RWPE2 (cell line): ENCODE data around the gene RHOU.

Source experiments
- ATAC-seq: fragments of 200-7000 bp; cut with Tn5 transposase; 3 replicates; pipeline ENCODE4 v1.9.1; 2021; ENCODE audit warnings: low read depth
- DNase-seq: peaks from one replicate; pipeline ENCODE4 v3.0.0-alpha.2; 2020; ENCODE audit warnings: low spot score
- H3K27ac ChIP-seq: fragments of 450-650 bp; 2 replicates; pipeline ENCODE4 v1.5.1; 2017; ENCODE audit warnings: mild to moderate bottlenecking; ENCODE audit not compliant: poor library complexity, severe bottlenecking
- H3K27me3 ChIP-seq: fragments of 250-450 bp; sonication (Bioruptor Pico); 2 replicates; pipeline ENCODE4 v1.5.1; 2021; ENCODE audit warnings: mild to moderate bottlenecking, moderate library complexity; ENCODE audit not compliant: insufficient read depth, poor library complexity, severe bottlenecking
- H3K36me3 ChIP-seq: fragments of 250-450 bp; sonication (Bioruptor Pico); 2 replicates; pipeline ENCODE4 v1.5.1; 2020; ENCODE audit warnings: low read depth, mild to moderate bottlenecking, moderate library complexity
- H3K4me1 ChIP-seq: fragments of 250-450 bp; sonication (Bioruptor Pico); 2 replicates; pipeline ENCODE4 v1.5.1; 2021; ENCODE audit warnings: mild to moderate bottlenecking, moderate library complexity; ENCODE audit not compliant: insufficient read depth, poor library complexity, severe bottlenecking
- H3K4me3 ChIP-seq: fragments of 250-450 bp; sonication (Bioruptor Pico); 2 replicates; pipeline ENCODE4 v1.5.1; 2021; ENCODE audit warnings: mild to moderate bottlenecking, moderate library complexity; ENCODE audit not compliant: severe bottlenecking
- H3K9me3 ChIP-seq: fragments of 250-450 bp; sonication (Bioruptor Pico); 2 replicates; pipeline ENCODE4 v1.5.1; 2021; ENCODE audit warnings: mild to moderate bottlenecking, moderate library complexity; ENCODE audit not compliant: severe bottlenecking
- TF ChIP-seq, protein P1 (sequence below): fragments of 450-650 bp; IDR thresholded peaks from one replicate; pipeline ENCODE4 v1.5.1; 2017; ENCODE audit warnings: mild to moderate bottlenecking, moderate library complexity; ENCODE audit not compliant: poor library complexity, severe bottlenecking

Gene RHOU

GRCh38 chr1:228745497-228745896, 10.2 kb downstream of the RHOU start:
- no peaks in the 10 kb centered on the region for H3K36me3 ChIP-seq
- no peak overlapping the region for H3K4me3 ChIP-seq
- no peak overlapping the region for H3K27ac ChIP-seq
- DNase-seq (no peak), ATAC-seq (no peak)
- no peaks in the 10 kb centered on the region for H3K4me1 ChIP-seq
- TF ChIP-seq, protein P1, sequence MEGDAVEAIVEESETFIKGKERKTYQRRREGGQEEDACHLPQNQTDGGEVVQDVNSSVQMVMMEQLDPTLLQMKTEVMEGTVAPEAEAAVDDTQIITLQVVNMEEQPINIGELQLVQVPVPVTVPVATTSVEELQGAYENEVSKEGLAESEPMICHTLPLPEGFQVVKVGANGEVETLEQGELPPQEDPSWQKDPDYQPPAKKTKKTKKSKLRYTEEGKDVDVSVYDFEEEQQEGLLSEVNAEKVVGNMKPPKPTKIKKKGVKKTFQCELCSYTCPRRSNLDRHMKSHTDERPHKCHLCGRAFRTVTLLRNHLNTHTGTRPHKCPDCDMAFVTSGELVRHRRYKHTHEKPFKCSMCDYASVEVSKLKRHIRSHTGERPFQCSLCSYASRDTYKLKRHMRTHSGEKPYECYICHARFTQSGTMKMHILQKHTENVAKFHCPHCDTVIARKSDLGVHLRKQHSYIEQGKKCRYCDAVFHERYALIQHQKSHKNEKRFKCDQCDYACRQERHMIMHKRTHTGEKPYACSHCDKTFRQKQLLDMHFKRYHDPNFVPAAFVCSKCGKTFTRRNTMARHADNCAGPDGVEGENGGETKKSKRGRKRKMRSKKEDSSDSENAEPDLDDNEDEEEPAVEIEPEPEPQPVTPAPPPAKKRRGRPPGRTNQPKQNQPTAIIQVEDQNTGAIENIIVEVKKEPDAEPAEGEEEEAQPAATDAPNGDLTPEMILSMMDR = no peak
- H3K27me3 ChIP-seq = peaks cover 4% of the 10 kb centered on the region
- H3K9me3 ChIP-seq = no peaks in the 10 kb centered on the region

DNA sequence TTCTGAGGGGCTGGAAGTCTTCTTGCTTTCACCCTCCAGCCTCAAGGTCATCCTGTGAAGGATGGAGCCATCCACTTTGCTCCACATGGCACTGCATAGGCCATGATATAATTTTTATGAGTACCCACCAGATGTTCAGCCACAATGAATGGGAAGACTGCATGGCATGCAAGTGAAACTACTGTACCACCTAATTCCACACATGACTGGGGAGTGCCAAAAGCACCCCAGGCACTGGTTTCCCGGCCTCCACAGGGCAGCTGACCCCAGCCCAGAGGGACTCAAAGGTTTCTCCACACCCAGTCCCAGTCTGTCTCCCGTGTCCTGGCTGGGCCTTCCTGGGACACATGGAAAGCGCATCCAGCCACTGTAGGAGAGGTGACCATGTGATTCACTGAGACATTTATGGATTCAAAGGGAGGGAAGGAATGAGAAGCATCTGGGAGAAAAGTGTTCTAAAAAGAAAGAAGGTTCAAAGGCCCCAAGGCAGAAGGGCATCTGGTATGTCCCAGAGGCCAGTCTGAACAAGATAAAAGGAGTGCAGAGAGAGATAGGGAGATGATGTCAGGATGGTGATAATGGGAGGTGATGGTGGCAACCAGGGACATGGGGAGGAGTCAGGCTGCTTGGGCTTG, 12.1 kb downstream of the RHOU start:
- H3K4me3 ChIP-seq = no peak overlapping the region
- TF ChIP-seq, protein P1 = no peak
- H3K27me3 ChIP-seq = peaks cover 4% of the 10 kb centered on the region
- no peak overlapping the region for H3K27ac ChIP-seq
- no peaks in the 10 kb centered on the region for H3K4me1 ChIP-seq
- H3K36me3 ChIP-seq = no peaks in the 10 kb centered on the region
- H3K9me3 ChIP-seq = no peaks in the 10 kb centered on the region
- DNase-seq (no peak), ATAC-seq (no peak)

DNA sequence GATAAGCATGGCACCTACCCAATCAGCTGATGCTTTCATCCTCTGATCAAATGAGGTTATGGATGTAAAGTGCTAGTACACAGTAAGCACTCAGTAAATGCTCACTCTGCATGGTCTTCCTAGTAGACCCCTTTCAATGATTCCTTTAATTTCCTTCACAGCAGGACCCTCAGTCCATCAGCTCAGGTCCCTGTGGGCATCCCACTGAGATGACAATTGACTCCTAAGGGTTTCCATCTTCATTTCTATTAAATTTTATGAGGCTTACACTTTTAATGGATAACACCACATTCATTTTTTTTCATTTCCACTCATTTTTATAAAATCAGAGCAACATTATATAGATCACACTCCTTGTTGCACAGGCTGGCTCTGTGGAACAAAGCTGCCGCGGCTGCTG, 12.8 kb downstream of the RHOU start:
- TF ChIP-seq, protein P1 = no peak
- DNase-seq = no peak
- Histone ChIP-seq H3K9me3 (no peaks in the 10 kb centered on the region), H3K27me3 (peaks cover 4% of the 10 kb centered on the region), H3K4me3 (no peak overlapping the region), H3K27ac (no peak overlapping the region), H3K36me3 (no peaks in the 10 kb centered on the region), H3K4me1 (no peaks in the 10 kb centered on the region)
- no peak for ATAC-seq

DNA sequence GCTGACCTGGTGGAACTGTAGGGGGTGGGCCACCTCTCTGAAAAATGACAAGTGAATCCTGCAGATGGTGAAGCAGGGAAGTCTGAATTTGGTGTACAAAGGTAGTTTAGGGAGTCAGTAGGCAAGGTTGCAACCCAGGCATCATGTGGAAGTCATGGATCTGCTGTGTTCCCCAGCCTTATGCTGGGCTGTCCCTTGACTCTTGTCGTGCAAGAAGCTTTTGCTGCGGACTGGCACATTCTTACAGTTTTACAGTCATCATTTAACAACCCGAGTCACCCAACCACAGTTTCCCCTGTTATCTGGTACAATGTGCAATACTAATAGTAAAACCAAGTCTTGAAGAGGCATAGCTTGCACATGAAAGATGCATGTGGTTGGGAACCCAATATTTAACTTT, 13.2 kb downstream of the RHOU start:
- no peak for DNase-seq
- no peaks in the 10 kb centered on the region for H3K36me3 ChIP-seq
- peaks cover 4% of the 10 kb centered on the region for H3K27me3 ChIP-seq
- TF ChIP-seq, protein P1 = no peak
- H3K9me3 ChIP-seq = no peaks in the 10 kb centered on the region
- H3K4me3 ChIP-seq = no peak overlapping the region
- H3K4me1 ChIP-seq = no peaks in the 10 kb centered on the region
- no peak overlapping the region for H3K27ac ChIP-seq
- no peak for ATAC-seq

DNA sequence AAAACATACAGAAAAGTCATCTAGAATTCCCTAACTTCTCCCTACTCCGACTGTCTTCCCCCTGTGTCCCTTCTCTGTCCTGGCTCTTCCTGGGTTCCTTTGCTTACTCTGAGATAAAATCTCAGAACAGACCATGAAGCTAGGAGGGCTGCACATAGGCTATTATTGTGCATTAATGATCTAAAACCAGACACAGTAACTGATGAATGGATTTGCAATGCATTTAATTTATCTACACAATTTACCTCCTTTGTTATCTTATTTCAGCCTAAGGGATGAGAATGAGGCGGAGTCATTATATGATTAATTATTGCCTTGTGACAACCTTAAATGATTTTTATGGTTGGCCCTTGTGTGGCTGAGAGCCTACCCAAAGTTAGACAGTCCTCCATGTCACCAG, 14.5 kb downstream of the RHOU start:
- no peak for DNase-seq
- H3K9me3 ChIP-seq = no peaks in the 10 kb centered on the region
- H3K27ac ChIP-seq = no peak overlapping the region
- H3K4me3 ChIP-seq = no peak overlapping the region
- TF ChIP-seq, protein P1 = no peak
- no peak for ATAC-seq
- peaks cover 4% of the 10 kb centered on the region for H3K27me3 ChIP-seq
- H3K4me1 ChIP-seq = no peaks in the 10 kb centered on the region
- H3K36me3 ChIP-seq = no peaks in the 10 kb centered on the region
